Ascending aorta (tissue), 2 donors: ENCODE results near the gene PYGL. TPM values are rescaled to one million over a fixed set of nuclear protein-coding genes. Genes with fewer than 3 reads are reported as not detected.

ENCODE experiments used
- DNase-seq, 2 donors: peaks; one replicate each; pipeline ENCODE4 v3.0.0-alpha.2; 2019; ENCODE audit warnings: low spot score in 2 of 2
- H3K27ac ChIP-seq, 2 donors: fragments of 200-600 bp; sonication (generic); one replicate each; pipeline ENCODE4 v1.5.1; 2016 to 2017; ENCODE audit warnings: mild to moderate bottlenecking in 1 of 2
- H3K27me3 ChIP-seq: fragments of 200-600 bp; sonication (generic); one replicate; pipeline ENCODE4 v1.5.1; 2017
- H3K36me3 ChIP-seq, 2 donors: fragments of 200-600 bp; sonication (generic); one replicate each; pipeline ENCODE4 v1.5.1; 2016
- H3K4me1 ChIP-seq, 2 donors: fragments of 200-600 bp; sonication (generic); one replicate each; pipeline ENCODE4 v1.5.1; 2016 to 2017; ENCODE audit warnings: mild to moderate bottlenecking in 1 of 2
- H3K4me3 ChIP-seq, 2 donors: fragments of 200-600 bp; sonication (generic); one replicate each; pipeline ENCODE4 v1.5.1; 2016 to 2017; ENCODE audit warnings: mild to moderate bottlenecking in 1 of 2
- H3K9me3 ChIP-seq, 2 donors: fragments of 200-600 bp; sonication (generic); one replicate each; pipeline ENCODE4 v1.5.1; 2016
- intact Hi-C: fragments of 100-400 bp; cut with DNase I; formaldehyde crosslinking; loops from one replicate; pipeline ENCODE4 v1.15.1; 2023
- total RNA-seq: library from RNA; depleted of rRNA; stranded (reverse); fragments of >200 nt; gene quantifications from one replicate; pipeline ENCODE4 v1.1.0, GENCODE V29; 2016
- TF ChIP-seq, protein P1 (sequence below), 3 experiments: fragments of 200-600 bp in 2 of 3; fragments of 450-650 bp in 1 of 3; sonication (generic) in 2 of 3; IDR thresholded peaks; one replicate each; pipeline ENCODE4 v1.5.1; 2016 to 2019; ENCODE audit warnings: antibody characterized with exemption in 3 of 3, mild to moderate bottlenecking in 1 of 3, moderate library complexity in 1 of 3

The PYGL gene
- total RNA-seq, 1 donor from 2014 or later: 13.8 TPM

DNA sequence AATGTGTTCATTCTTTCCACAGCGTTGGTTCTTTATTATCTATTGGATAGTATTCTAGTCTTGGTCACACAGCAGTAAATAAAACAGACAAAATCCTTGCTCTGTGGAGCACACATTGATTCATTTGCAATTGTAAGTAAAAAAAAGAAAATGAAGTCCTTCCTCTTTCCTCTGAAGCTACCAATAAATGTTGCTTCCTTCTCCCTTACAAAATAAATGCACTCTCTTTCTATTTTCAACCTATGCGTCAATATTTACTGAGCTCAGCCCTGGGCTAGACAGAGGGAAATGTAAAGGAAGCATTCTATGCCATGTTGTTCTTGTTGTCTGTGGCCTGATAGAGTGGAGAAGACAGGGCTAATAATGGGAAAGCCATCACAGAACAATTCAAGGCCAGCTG is 69.5 kb downstream of the PYGL start:
- H3K27me3 ChIP-seq: no peaks in the 10 kb centered on the region

DNA sequence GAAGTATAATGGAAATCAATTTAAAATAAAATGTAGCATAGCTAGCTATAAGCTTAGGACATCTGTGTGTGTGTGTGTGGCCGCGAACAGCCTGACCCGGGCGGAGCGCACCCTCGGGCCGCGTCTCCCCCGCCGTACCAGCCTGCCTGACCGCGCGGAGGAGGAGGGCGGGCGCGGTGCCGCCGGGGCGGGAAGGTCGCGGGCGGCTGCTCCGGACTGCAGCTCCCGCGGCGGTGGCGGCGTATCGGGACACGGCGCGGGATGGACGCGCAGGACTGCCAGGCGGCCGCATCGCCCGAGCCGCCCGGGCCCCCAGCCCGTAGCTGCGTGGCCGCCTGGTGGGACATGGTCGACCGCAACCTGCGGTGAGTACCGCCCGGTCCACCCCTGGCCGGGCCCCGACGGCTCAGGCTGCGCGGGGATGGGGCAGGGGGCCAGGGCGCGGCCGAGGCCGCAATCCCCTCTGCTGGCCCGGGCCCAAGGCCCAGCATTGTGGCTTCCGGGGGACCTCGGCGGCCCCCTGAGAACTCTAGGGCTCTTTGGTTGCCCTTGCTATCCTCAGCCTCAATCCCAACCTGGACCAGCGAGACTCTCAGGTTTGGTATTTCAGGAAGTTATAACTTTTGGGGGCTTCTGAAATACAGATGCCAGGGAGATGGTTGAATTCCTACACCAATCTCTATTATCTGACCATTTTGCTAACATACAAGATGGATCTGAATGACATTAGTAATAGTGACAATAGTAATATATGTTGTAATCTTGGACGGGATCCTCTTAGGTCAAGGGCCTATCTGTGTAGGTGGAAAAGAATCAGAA is 72.2 kb downstream of the PYGL start, which contains the start of gene ABHD12B:
TSS of gene ABHD12B (plus strand) at position 140 of the 819 bp plus-strand sequence. CDS start at position 262, 122 bp downstream.
- Histone ChIP-seq H3K9me3 (no peaks in the 10 kb centered on the region), H3K27me3 (no peaks in the 10 kb centered on the region), H3K4me3 (peak within 1 kb of the TSS; percentile 31 to 53), H3K27ac (no peak within 1 kb of the TSS), H3K36me3 (no peaks in the 10 kb centered on the region), H3K4me1 (no peaks in the 10 kb centered on the region)
- DNase-seq: no peak
- TF ChIP-seq, protein P1, sequence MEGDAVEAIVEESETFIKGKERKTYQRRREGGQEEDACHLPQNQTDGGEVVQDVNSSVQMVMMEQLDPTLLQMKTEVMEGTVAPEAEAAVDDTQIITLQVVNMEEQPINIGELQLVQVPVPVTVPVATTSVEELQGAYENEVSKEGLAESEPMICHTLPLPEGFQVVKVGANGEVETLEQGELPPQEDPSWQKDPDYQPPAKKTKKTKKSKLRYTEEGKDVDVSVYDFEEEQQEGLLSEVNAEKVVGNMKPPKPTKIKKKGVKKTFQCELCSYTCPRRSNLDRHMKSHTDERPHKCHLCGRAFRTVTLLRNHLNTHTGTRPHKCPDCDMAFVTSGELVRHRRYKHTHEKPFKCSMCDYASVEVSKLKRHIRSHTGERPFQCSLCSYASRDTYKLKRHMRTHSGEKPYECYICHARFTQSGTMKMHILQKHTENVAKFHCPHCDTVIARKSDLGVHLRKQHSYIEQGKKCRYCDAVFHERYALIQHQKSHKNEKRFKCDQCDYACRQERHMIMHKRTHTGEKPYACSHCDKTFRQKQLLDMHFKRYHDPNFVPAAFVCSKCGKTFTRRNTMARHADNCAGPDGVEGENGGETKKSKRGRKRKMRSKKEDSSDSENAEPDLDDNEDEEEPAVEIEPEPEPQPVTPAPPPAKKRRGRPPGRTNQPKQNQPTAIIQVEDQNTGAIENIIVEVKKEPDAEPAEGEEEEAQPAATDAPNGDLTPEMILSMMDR (IDR thresholded peaks at IDR 0.05): no peak
- intact Hi-C loops: no loop called here

More for the DNA sequence above, 69.5 kb downstream of the PYGL start:
- Histone ChIP-seq H3K9me3 (no peaks in the 10 kb centered on the region), H3K4me1 (no peaks in the 10 kb centered on the region), H3K4me3 (no peak overlapping the region), H3K27ac (no peak overlapping the region), H3K36me3 (no peaks in the 10 kb centered on the region)
- no peak for DNase-seq
- TF ChIP-seq, protein P1 (IDR thresholded peaks at IDR 0.05): no peak
- intact Hi-C loops: no loop called here

DNA sequence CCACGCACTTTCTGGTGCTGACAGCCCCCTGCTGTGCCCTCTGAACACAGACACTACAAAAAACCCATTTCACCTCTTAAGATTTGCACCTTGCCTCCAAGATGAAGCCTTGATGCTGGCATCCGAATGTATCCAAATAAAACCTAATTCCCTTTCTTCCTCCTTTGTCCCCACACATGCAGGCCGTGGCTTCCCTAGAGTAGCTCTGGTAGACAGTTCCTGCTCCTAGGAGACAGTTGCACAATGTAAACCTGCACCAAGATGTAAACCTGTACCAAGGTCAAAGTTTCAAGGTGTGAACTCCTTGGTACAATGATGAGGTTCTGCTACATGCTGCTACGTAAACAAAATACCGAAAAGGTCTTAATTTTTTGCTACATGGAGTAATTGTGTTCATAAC is 73.1 kb downstream of the PYGL start:
- H3K4me3 ChIP-seq: no peak overlapping the region
- no peaks in the 10 kb centered on the region for H3K4me1 ChIP-seq
- intact Hi-C loops: no loop called here
- no peaks in the 10 kb centered on the region for H3K27me3 ChIP-seq
- H3K9me3 ChIP-seq: no peaks in the 10 kb centered on the region
- H3K27ac ChIP-seq: no peak overlapping the region
- TF ChIP-seq, protein P1 (IDR thresholded peaks at IDR 0.05): no peak
- H3K36me3 ChIP-seq: no peaks in the 10 kb centered on the region
- no peak for DNase-seq

DNA sequence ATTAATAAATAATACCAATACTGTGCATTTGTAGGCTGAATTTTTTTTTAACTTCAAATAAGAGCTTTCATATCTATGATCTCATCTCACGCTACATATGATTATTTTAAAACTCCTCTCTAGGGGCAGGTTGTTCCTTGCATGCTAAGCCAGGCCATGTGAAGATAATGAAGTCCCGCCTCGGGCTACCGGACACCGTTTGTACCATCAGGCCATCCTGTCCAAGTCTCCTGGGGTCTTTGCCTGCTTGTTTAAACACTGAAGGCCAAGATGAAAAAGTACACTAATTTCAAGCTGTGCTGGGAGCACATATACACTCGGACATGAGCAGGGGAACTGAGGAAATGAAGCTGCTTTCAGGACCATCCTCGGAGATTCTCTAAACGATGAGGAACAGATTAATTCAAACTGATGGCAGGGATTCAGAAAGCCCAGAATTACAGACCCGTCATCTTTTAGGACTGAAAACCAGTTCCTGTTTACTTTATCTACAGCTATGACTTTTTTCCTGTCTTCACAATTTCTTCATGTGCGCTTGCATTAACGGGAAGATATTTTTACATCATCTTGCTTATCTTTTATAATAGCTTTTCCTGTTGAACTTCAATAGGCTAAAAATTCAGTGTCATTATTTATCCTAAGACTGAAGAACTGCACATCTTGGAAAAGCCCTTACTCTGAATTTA is 78.7 kb downstream of the PYGL start:
- intact Hi-C loops: loop anchor here (10.0 kb wide), 1 partner anchor 261 kb away; no protein-coding TSS in a partner anchor
- no peak for DNase-seq
- Histone ChIP-seq H3K4me1 (no peaks in the 10 kb centered on the region), H3K4me3 (no peak overlapping the region), H3K27me3 (no peaks in the 10 kb centered on the region), H3K36me3 (no peaks in the 10 kb centered on the region), H3K9me3 (no peaks in the 10 kb centered on the region), H3K27ac (no peak overlapping the region)
- TF ChIP-seq, protein P1 (IDR thresholded peaks at IDR 0.05): no peak

DNA sequence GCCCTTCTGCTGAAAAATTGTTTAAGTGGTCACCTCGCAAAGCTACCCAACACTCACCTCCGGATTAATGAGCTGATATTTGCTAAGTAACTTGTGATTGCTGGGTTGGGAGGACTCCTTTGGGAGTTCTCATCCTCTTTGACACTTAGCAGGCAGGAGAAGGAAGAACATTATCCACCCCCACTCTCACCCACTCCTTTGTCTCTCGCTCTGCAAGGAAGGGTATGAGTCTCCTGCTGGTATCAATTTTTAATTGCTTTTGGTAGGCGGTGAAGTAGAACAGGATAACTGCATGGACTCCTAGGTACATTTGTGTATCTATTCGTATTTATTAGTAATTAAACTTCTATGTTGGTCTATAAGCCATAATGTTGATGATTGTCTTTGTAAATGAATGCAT is 79.3 kb downstream of the PYGL start:
- TF ChIP-seq, protein P1 (IDR thresholded peaks at IDR 0.05): no peak
- H3K27me3 ChIP-seq: no peaks in the 10 kb centered on the region
- H3K9me3 ChIP-seq: no peaks in the 10 kb centered on the region
- no peak overlapping the region for H3K27ac ChIP-seq
- H3K36me3 ChIP-seq: no peaks in the 10 kb centered on the region
- DNase-seq: no peak
- no peaks in the 10 kb centered on the region for H3K4me1 ChIP-seq
- intact Hi-C loops: loop anchor here (5.0 to 10.0 kb wide), 2 partner anchors 88 to 260 kb away; no protein-coding TSS in a partner anchor
- no peak overlapping the region for H3K4me3 ChIP-seq
